H1 (cell line): ENCODE data around the gene NEK9. TPM values are rescaled to one million over a fixed set of nuclear protein-coding genes. Genes with fewer than 3 reads are reported as not detected.

Source experiments
- CTCF ChIA-PET: fragments of 300-600 bp; sonication (Branson Sonifier 250); formaldehyde crosslinking; loops from one replicate; lab custom pipeline; 2021; ENCODE audit not compliant: partially characterized antibody; lab: Charles Lee
- POLR2A ChIA-PET: fragments of 300-600 bp; sonication (Branson Sonifier 250); formaldehyde crosslinking; loops from one replicate; lab custom pipeline; 2021; ENCODE audit warnings: inconsistent platforms; ENCODE audit not compliant: partially characterized antibody; lab: Charles Lee
- DNase-seq, 2 experiments: peaks; one replicate each; pipeline versions ENCODE4 v3.0.0 to v3.0.0-alpha.2; 2010 to 2022; ENCODE audit warnings: low spot score in 2 of 2, low read depth in 1 of 2, mixed read lengths in 1 of 2
- FAIRE-seq: peaks from 2 replicates; lab custom pipeline; 2011; peaks lifted over from hg19 to GRCh38; lab: Jason Lieb, UNC
- H2AFZ ChIP-seq: 2 replicates; pipeline ENCODE4 v1.8.1; 2012; ENCODE audit warnings: low read length, inconsistent platforms
- H2AK5ac ChIP-seq: 2 replicates; pipeline ENCODE4 v1.6.1; 2013; ENCODE audit warnings: low read depth, low read length
- H2BK120ac ChIP-seq: replicated peaks from 2 replicates; pipeline ENCODE3; 2013; ENCODE audit warnings: low read depth, low read length, inconsistent platforms
- H2BK12ac ChIP-seq: 2 replicates; pipeline ENCODE4 v1.6.1; 2013; ENCODE audit warnings: low read depth, low read length
- H2BK15ac ChIP-seq: 2 replicates; pipeline ENCODE4 v1.6.1; 2013; ENCODE audit warnings: low read length
- H2BK20ac ChIP-seq: 2 replicates; pipeline ENCODE4 v1.6.1; 2013; ENCODE audit warnings: low read length
- H2BK5ac ChIP-seq: 2 replicates; pipeline ENCODE4 v1.6.1; 2013; ENCODE audit warnings: low read depth, low read length
- H3K14ac ChIP-seq: 2 replicates; pipeline ENCODE4 v1.6.1; 2013; ENCODE audit warnings: inconsistent platforms; ENCODE audit not compliant: insufficient read length
- H3K18ac ChIP-seq: 2 replicates; pipeline ENCODE4 v1.6.1; 2013; ENCODE audit warnings: low read length; ENCODE audit errors: extremely low read depth
- H3K23ac ChIP-seq: 2 replicates; pipeline ENCODE4 v1.6.1; 2013; ENCODE audit warnings: inconsistent platforms; ENCODE audit not compliant: insufficient read length
- H3K23me2 ChIP-seq: 2 replicates; pipeline ENCODE4 v1.6.1; 2013; ENCODE audit warnings: low read depth, low read length
- H3K27ac ChIP-seq: 2 replicates; pipeline ENCODE4 v1.6.1; 2011; ENCODE audit warnings: low read depth, low read length, inconsistent platforms
- H3K27me3 ChIP-seq, 4 experiments: replicated peaks in 1 of 4; 1 replicate in 1 of 4; 2 replicates in 3 of 4; pipeline versions ENCODE4 v1.6.1 to v1.8.1; 2011 to 2013; ENCODE audit warnings: low read length in 3 of 4, mild to moderate bottlenecking in 3 of 4, inconsistent platforms in 2 of 4, mixed read lengths in 2 of 4, moderate library complexity in 1 of 4; ENCODE audit not compliant: control insufficient read depth in 3 of 4, insufficient read depth in 3 of 4; ENCODE audit errors: extremely low read depth in 1 of 4
- H3K36me3 ChIP-seq, 4 experiments: 2 replicates each; pipeline versions ENCODE4 v1.6.1 to v1.8.1; 2011 to 2013; ENCODE audit warnings: mild to moderate bottlenecking in 4 of 4, low read length in 3 of 4, moderate library complexity in 2 of 4, control low read depth in 1 of 4, inconsistent platforms in 1 of 4; ENCODE audit not compliant: insufficient read depth in 4 of 4, control insufficient read depth in 2 of 4
- H3K4ac ChIP-seq: replicated peaks from 2 replicates; pipeline ENCODE3; 2013; ENCODE audit warnings: low read length, low read depth, mixed read lengths, inconsistent platforms; ENCODE audit not compliant: insufficient read length
- H3K4me1 ChIP-seq, 4 experiments: replicated peaks in 1 of 4; 1 replicate in 1 of 4; 2 replicates in 3 of 4; pipeline versions ENCODE4 v1.6.1 to v1.8.1; 2011 to 2013; ENCODE audit warnings: low read length in 3 of 4, inconsistent platforms in 2 of 4, mixed read lengths in 1 of 4; ENCODE audit not compliant: insufficient read depth in 4 of 4, control insufficient read depth in 3 of 4
- H3K4me2 ChIP-seq, 2 experiments: 2 replicates each; pipeline versions ENCODE4 v1.6.1 to v1.8.1; 2011 to 2013; ENCODE audit warnings: low read depth in 2 of 2, low read length in 2 of 2, control low read depth in 1 of 2, inconsistent platforms in 1 of 2, mild to moderate bottlenecking in 1 of 2; ENCODE audit not compliant: insufficient read depth in 1 of 2
- H3K4me3 ChIP-seq, 4 experiments: fragments of 200-600, 300-600 bp in 1 of 4; sonication (generic), shearing (Covaris generic), sonication (Bioruptor Twin) in 1 of 4; 2 replicates each; pipeline versions ENCODE4 v1.5.1 to v1.8.1; 2011 to 2016; ENCODE audit warnings: low read length in 4 of 4, low read depth in 3 of 4, control low read depth in 2 of 4, inconsistent platforms in 2 of 4, mild to moderate bottlenecking in 2 of 4, mixed read lengths in 1 of 4, moderate library complexity in 1 of 4; ENCODE audit not compliant: insufficient read depth in 2 of 4; ENCODE audit errors: extremely low read depth in 1 of 4
- H3K56ac ChIP-seq: replicated peaks from 2 replicates; pipeline ENCODE3; 2013; ENCODE audit warnings: low read depth, mild to moderate bottlenecking, mixed read lengths, low read length, inconsistent platforms; ENCODE audit not compliant: insufficient read length
- H3K79me1 ChIP-seq: 2 replicates; pipeline ENCODE4 v1.6.1; 2013; ENCODE audit warnings: low read depth, low read length, control low read depth
- H3K79me2 ChIP-seq, 2 experiments: 2 replicates each; pipeline versions ENCODE4 v1.6.1 to v1.8.1; 2012 to 2013; ENCODE audit warnings: low read length in 2 of 2, mild to moderate bottlenecking in 2 of 2, inconsistent platforms in 1 of 2; ENCODE audit not compliant: insufficient read depth in 2 of 2, control insufficient read depth in 1 of 2
- H3K9ac ChIP-seq, 4 experiments: replicated peaks in 1 of 4; 1 replicate in 1 of 4; 2 replicates in 3 of 4; pipeline versions ENCODE4 v1.6.1 to v1.8.1; 2011 to 2013; ENCODE audit warnings: low read depth in 3 of 4, low read length in 3 of 4, control low read depth in 2 of 4, mild to moderate bottlenecking in 2 of 4, moderate library complexity in 2 of 4, inconsistent platforms in 1 of 4; ENCODE audit errors: extremely low read depth in 1 of 4
- H3K9me3 ChIP-seq, 2 experiments: 2 replicates each; pipeline versions ENCODE4 v1.6.1 to v1.8.1; 2012 to 2013; ENCODE audit warnings: mild to moderate bottlenecking in 2 of 2, moderate library complexity in 2 of 2, control low read depth in 1 of 2, inconsistent platforms in 1 of 2, low read depth in 1 of 2, low read length in 1 of 2, mixed read lengths in 1 of 2; ENCODE audit not compliant: insufficient read depth in 2 of 2
- H4K20me1 ChIP-seq, 2 experiments: replicated peaks in 1 of 2; 2 replicates each; pipeline versions ENCODE3 to v1.8.1; 2011 to 2013; ENCODE audit warnings: inconsistent platforms in 2 of 2, low read length in 2 of 2, mild to moderate bottlenecking in 1 of 2; ENCODE audit not compliant: insufficient read depth in 2 of 2, control insufficient read depth in 1 of 2
- H4K5ac ChIP-seq: 2 replicates; pipeline ENCODE4 v1.6.1; 2013; ENCODE audit warnings: low read length, low read depth, mixed read lengths, inconsistent platforms; ENCODE audit not compliant: insufficient read length
- H4K8ac ChIP-seq: 2 replicates; pipeline ENCODE4 v1.8.0; 2013; ENCODE audit warnings: mild to moderate bottlenecking, moderate library complexity, low read length, inconsistent platforms; ENCODE audit not compliant: insufficient read depth; ENCODE audit errors: extremely low read depth
- H4K91ac ChIP-seq: replicated peaks from 2 replicates; pipeline ENCODE3; 2013; ENCODE audit warnings: low read length, mixed read lengths, inconsistent platforms; ENCODE audit not compliant: insufficient read length
- BACH1 ChIP-seq: IDR thresholded peaks from 2 replicates; pipeline ENCODE4 v1.6.1; 2012; ENCODE audit warnings: low read length, improper control_type of control experiment
- HDAC2 ChIP-seq, 2 experiments: fragments of 300-600 bp in 1 of 2; sonication (generic) in 1 of 2; IDR thresholded peaks; 2 replicates each; pipeline ENCODE4 v1.6.1; 2011 to 2012; ENCODE audit warnings: low read depth in 2 of 2, low read length in 2 of 2, mild to moderate bottlenecking in 2 of 2, moderate library complexity in 2 of 2, borderline replicate concordance in 1 of 2, inconsistent platforms in 1 of 2
- KDM4A ChIP-seq: IDR thresholded peaks from one replicate; pipeline ENCODE4 v1.7.1; 2012; ENCODE audit warnings: low read depth, mild to moderate bottlenecking, moderate library complexity, low read length, inconsistent platforms; ENCODE audit not compliant: severe bottlenecking
- MAFK ChIP-seq: IDR thresholded peaks from 2 replicates; pipeline ENCODE4 v1.6.1; 2012; ENCODE audit warnings: low read depth, mild to moderate bottlenecking, improper control_type of control experiment, low read length
- POLR2A ChIP-seq, 2 experiments: IDR thresholded peaks; 1 replicate in 1 of 2; 2 replicates in 1 of 2; pipeline ENCODE4 v1.6.1; 2011; ENCODE audit warnings: low read depth in 2 of 2, low read length in 2 of 2, mild to moderate bottlenecking in 2 of 2; ENCODE audit errors: control extremely low read depth in 1 of 2
- SIN3A ChIP-seq, 2 experiments: IDR thresholded peaks in 1 of 2; conservative IDR thresholded peaks in 1 of 2; 2 replicates each; pipeline ENCODE4 v1.6.1; 2011 to 2012; ENCODE audit warnings: low read length in 2 of 2, improper control_type of control experiment in 1 of 2, low read depth in 1 of 2, mild to moderate bottlenecking in 1 of 2
- SIX5 ChIP-seq: IDR thresholded peaks from 2 replicates; pipeline ENCODE4 v1.6.1; 2011; ENCODE audit warnings: mild to moderate bottlenecking, low read depth, low read length
- SP1 ChIP-seq: IDR thresholded peaks from 2 replicates; pipeline ENCODE4 v1.6.1; 2011; ENCODE audit warnings: low read depth, low read length
- WGBS, 2 experiments: shearing (Covaris generic) in 1 of 2; methylation state at CpG; one replicate each; pipeline versions ENCODE4 v1.1.6 to v1.1.7; 2013 to 2015; ENCODE audit warnings: low lambda C conversion rate in 2 of 2, mixed read lengths in 2 of 2, inconsistent platforms in 1 of 2, low coverage in 1 of 2, missing lambda C conversion rate in 1 of 2; ENCODE audit not compliant: insufficient replicate concordance in 2 of 2, insufficient coverage in 1 of 2, insufficient read length in 1 of 2; ENCODE audit errors: extremely low coverage in 1 of 2, missing lambda C conversion rate in 1 of 2; 5-methylcytosine and 5-hydroxymethylcytosine counted together
- polyA plus RNA-seq, 7 experiments: library from polyadenylated mRNA; depleted of rRNA in 3 of 7; stranded (reverse) in 5 of 7; unstranded in 2 of 7; fragments of >200 nt in 5 of 7; fragments of 200-250 nt in 2 of 7; gene quantifications; 1 replicate in 5 of 7; 2 replicates in 1 of 7; 4 replicates in 1 of 7; pipeline versions ENCODE4 v1.2.1 to v1.2.3, GENCODE V29; 2011 to 2013; ENCODE audit warnings: missing spikeins in 2 of 7, mixed read lengths in 2 of 7
- total RNA-seq: library from RNA; stranded (reverse); fragmentation: NEBNext Ultra II Directional; extraction: Animal tissue kit (Norgen Biotek cat#: 25700); gene quantifications from 2 replicates; pipeline ENCODE4 v1.2.1, GENCODE V29; 2021
- TF ChIP-seq, protein P1 (sequence below), 3 experiments: IDR thresholded peaks; 1 replicate in 2 of 3; 2 replicates in 1 of 3; pipeline versions ENCODE4 v1.5.1 to v1.6.1; 2011; ENCODE audit warnings: low read length in 3 of 3, mild to moderate bottlenecking in 3 of 3, inconsistent platforms in 2 of 3, low read depth in 1 of 3, moderate library complexity in 1 of 3; ENCODE audit not compliant: insufficient read depth in 1 of 3; ENCODE audit errors: control extremely low read depth in 1 of 3
- TF ChIP-seq, protein P2 (sequence below): IDR thresholded peaks from 2 replicates; pipeline ENCODE4 v1.6.1; 2011; ENCODE audit warnings: low read length, improper control_type of control experiment

NEK9 gene
- total and polyA plus RNA-seq, 2 of the 8 experiments (the other 6 are each of a cell fraction or from before 2014, with no cell fraction given), result 16.0 to 43.6 TPM

DNA sequence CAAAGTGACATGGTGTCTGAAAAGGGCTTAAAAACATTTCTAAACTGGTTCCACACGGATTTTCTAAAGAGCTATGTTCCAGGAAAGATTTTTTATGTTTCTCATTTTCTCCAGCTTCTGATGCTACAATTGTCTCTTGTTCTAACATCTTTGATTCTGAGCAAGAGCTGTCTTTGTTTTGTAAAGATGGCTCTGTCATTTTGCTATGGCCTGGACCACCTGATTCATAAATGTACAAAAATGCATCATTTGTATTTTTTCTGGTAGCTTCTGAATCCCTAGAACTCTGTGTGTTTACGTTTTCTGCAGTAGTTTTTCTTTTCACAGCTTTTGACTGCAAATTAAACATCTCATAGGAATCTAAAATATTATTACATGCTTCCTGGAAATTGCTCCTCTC is 78.7 kb downstream of the NEK9 start:
- Histone ChIP-seq H3K18ac (no peak overlapping the region), H3K4ac (no peak overlapping the region), H2BK20ac (no peak overlapping the region), H3K27ac (no peak overlapping the region), H2BK12ac (no peak overlapping the region), H3K79me1 (no peaks in the 10 kb centered on the region), H3K23ac (no peak overlapping the region), H3K36me3 (no peaks in the 10 kb centered on the region; a peak in 1 of 8 replicates), H2BK15ac (no peak overlapping the region), H2BK5ac (no peak overlapping the region), H3K9ac (no peak overlapping the region), H3K4me3 (no peak overlapping the region), H4K20me1 (no peaks in the 10 kb centered on the region), H4K5ac (no peak overlapping the region), H3K4me1 (peaks cover 0 to 4% (median 0%) of the 10 kb centered on the region in 4 experiments; a peak in 3 of 7 replicates), H3K4me2 (no peak overlapping the region), H2BK120ac (no peak overlapping the region), H3K56ac (no peak overlapping the region), H2AK5ac (no peak overlapping the region), H3K9me3 (no peaks in the 10 kb centered on the region), H3K79me2 (no peaks in the 10 kb centered on the region), H4K91ac (no peak overlapping the region), H3K27me3 (no peaks in the 10 kb centered on the region), H3K14ac (no peak overlapping the region), H4K8ac (no peak overlapping the region), H3K23me2 (no peaks in the 10 kb centered on the region; the same call in 1 of the 2 replicates), H2AFZ (no peak overlapping the region)
- ChIA-PET CTCF (interaction anchor here (1.0 to 2.4 kb wide), 5 partner anchors 25 to 412 kb away, joined by 3 to 17 read pairs (median 3); no protein-coding TSS in a partner anchor), POLR2A (interaction anchor here (1.4 kb wide), 2 partner anchors 22 to 141 kb away, joined by 3 to 4 read pairs; partner anchors contain the start of gene ZC2HC1C)
- WGBS, 2 experiments, result 81% methylated on average over 2 of the region's 2 CpGs; no CpG with 5 or more reads in 1 of the 2 experiments
- FAIRE-seq, result no peak
- no peak for DNase-seq
- TF ChIP-seq SIX5 (no peak), KDM4A (no peak), SP1 (no peak), MAFK (no peak), BACH1 (no peak), SIN3A (conservative IDR thresholded peaks at IDR 0.05 in 1 of 2, IDR thresholded peaks at IDR 0.05 in 1 of 2; ENCODE audit: low read depth in 1 of 2, low read length in 2 of 2) (no peak), POLR2A (IDR thresholded peaks at IDR 0.05; ENCODE audit: control extremely low read depth in 1 of 2, low read depth in 2 of 2, low read length in 2 of 2) (no peak), HDAC2 (IDR thresholded peaks at IDR 0.05; ENCODE audit: borderline replicate concordance in 1 of 2, low read depth in 2 of 2, low read length in 2 of 2) (no peak)
- TF ChIP-seq, protein P1, sequence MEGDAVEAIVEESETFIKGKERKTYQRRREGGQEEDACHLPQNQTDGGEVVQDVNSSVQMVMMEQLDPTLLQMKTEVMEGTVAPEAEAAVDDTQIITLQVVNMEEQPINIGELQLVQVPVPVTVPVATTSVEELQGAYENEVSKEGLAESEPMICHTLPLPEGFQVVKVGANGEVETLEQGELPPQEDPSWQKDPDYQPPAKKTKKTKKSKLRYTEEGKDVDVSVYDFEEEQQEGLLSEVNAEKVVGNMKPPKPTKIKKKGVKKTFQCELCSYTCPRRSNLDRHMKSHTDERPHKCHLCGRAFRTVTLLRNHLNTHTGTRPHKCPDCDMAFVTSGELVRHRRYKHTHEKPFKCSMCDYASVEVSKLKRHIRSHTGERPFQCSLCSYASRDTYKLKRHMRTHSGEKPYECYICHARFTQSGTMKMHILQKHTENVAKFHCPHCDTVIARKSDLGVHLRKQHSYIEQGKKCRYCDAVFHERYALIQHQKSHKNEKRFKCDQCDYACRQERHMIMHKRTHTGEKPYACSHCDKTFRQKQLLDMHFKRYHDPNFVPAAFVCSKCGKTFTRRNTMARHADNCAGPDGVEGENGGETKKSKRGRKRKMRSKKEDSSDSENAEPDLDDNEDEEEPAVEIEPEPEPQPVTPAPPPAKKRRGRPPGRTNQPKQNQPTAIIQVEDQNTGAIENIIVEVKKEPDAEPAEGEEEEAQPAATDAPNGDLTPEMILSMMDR (IDR thresholded peaks at IDR 0.05; ENCODE audit: control extremely low read depth in 1 of 3, insufficient read depth in 1 of 3, low read depth in 1 of 3, low read length in 3 of 3), result no peak
- TF ChIP-seq, protein P2, sequence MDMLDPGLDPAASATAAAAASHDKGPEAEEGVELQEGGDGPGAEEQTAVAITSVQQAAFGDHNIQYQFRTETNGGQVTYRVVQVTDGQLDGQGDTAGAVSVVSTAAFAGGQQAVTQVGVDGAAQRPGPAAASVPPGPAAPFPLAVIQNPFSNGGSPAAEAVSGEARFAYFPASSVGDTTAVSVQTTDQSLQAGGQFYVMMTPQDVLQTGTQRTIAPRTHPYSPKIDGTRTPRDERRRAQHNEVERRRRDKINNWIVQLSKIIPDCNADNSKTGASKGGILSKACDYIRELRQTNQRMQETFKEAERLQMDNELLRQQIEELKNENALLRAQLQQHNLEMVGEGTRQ, result no peak
